Fibroblast of mammary gland (primary cell): Measurements from ENCODE around the gene CENPO.

Source experiments
- DNase-seq: peaks from one replicate; pipeline ENCODE4 v3.0.0-alpha.2; 2010; ENCODE audit warnings: low read depth
- H3K4me3 ChIP-seq: 2 replicates; pipeline ENCODE4 v1.5.1; 2011; ENCODE audit warnings: low read depth, mild to moderate bottlenecking, low read length, moderate library complexity; ENCODE audit not compliant: control insufficient read depth
- TF ChIP-seq, protein P1 (sequence below): conservative IDR thresholded peaks from 2 replicates; pipeline ENCODE4 v1.5.1; 2011; ENCODE audit warnings: low read depth, low read length, inconsistent platforms; ENCODE audit not compliant: control insufficient read depth, insufficient read depth

CENPO gene

DNA sequence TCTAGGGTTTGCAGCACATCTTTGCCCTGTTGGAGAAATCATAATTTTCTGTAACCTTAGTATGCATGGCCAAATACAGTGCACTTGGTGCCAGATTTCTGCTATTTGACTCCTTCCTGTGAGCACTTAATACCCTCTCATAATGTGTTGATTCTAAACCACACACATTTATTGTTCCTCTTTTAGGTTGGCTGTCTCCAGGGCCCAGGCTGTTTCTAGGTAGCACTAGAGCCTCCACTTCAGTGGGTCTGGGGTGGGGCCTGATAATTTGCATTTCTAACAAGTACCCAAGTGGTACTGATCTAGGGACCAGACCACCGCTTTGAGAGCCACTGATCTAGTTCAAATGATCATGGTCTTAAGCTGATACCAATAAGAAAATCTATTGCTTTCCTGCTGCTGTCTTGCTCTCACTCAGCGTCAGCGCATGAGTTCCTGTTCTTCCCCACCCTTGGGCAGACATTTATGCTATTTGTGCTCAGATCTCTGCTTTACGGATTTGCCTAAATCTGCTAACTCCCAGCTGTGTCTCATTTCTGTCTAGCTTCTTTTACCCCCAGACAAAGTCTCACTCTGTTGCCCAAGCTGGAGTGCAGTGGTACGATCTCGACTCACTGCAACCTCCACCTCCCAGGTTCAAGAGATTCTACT lies 7.4 kb upstream of the CENPO start:
- H3K4me3 ChIP-seq: no peak overlapping the region
- TF ChIP-seq, protein P1, sequence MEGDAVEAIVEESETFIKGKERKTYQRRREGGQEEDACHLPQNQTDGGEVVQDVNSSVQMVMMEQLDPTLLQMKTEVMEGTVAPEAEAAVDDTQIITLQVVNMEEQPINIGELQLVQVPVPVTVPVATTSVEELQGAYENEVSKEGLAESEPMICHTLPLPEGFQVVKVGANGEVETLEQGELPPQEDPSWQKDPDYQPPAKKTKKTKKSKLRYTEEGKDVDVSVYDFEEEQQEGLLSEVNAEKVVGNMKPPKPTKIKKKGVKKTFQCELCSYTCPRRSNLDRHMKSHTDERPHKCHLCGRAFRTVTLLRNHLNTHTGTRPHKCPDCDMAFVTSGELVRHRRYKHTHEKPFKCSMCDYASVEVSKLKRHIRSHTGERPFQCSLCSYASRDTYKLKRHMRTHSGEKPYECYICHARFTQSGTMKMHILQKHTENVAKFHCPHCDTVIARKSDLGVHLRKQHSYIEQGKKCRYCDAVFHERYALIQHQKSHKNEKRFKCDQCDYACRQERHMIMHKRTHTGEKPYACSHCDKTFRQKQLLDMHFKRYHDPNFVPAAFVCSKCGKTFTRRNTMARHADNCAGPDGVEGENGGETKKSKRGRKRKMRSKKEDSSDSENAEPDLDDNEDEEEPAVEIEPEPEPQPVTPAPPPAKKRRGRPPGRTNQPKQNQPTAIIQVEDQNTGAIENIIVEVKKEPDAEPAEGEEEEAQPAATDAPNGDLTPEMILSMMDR: no peak
- no peak for DNase-seq

DNA sequence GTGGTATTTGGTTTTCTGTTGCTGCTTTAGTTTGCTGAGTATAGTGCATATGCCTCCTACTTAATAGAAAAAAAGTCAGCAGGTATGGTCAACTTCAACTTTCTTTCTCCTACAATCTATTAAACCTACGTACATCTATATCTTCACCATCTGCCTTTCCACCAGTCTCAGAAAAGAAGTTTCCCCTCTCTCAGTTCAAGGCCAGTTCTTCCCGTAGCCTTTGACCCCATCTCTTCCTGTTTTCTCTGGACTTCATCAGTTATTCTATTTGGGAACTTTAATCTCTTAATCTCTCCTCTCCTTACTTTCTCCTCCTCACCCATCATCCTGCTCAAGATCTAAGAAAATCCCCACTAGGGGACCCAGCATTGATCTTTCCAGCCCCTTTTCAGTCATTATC lies 5.7 kb upstream of the CENPO start:
- no peak for DNase-seq
- no peak overlapping the region for H3K4me3 ChIP-seq
- TF ChIP-seq, protein P1: no peak

DNA sequence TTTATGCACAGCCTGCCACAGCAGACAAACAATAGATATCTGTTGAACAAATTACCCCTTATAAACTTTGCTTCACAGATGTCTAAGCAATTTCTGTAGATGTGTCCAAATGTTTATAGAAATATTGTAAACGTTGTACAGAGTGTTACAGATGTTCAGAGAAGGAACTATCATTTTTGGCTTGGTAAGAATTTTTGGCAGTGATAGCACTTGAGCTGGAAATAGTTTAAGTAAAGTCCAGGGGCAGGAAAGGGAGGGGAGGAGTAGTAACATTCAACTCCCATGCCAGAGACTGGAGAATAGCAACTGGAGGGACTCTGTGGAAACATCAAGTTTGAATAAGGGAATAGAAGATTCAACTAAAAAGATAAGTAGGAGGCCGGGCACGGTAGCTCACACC lies 4.4 kb upstream of the CENPO start:
- TF ChIP-seq, protein P1: no peak
- DNase-seq: no peak
- H3K4me3 ChIP-seq: no peak overlapping the region

DNA sequence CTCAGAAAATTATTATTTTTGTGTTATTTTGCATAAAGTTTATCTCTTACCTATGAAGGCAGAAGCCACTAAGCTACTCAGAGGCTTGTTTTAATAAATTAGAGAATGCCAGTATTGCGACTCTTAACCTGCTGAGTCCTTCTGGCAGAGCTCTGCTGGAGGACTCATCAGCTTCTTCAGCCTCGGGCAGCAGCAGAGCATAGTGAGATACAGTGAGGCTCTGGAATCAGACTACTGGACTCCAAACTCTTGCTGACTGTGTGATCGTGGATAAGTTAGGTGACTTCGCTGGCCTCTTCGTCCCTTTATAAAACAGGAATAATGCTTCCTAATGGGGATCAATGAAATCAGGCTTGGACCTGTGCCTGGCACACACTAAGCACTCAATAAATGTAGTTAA lies 1.8 kb upstream of the CENPO start:
- DNase-seq: no peak
- TF ChIP-seq, protein P1: no peak
- H3K4me3 ChIP-seq: no peak overlapping the region

DNA sequence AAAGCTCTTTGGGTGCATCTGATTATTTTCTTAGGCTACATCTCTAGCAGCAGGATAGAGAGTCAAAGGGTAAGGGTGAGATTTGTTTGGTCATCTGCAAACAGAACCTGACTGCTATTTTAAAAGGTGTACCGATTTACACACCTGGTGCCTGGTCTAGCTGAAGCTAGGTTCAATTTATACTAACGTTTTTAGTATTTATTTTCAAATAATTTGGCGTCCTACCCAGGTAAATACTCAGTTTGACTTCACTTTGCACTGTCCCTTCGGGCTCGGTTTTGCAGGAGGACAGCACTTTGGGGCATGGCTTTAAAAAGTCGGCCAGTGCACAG lies 717 bp upstream of the CENPO start:
- TF ChIP-seq, protein P1: no peak
- H3K4me3 ChIP-seq: peak overlapping the region; percentile 79
- DNase-seq: no peak

DNA sequence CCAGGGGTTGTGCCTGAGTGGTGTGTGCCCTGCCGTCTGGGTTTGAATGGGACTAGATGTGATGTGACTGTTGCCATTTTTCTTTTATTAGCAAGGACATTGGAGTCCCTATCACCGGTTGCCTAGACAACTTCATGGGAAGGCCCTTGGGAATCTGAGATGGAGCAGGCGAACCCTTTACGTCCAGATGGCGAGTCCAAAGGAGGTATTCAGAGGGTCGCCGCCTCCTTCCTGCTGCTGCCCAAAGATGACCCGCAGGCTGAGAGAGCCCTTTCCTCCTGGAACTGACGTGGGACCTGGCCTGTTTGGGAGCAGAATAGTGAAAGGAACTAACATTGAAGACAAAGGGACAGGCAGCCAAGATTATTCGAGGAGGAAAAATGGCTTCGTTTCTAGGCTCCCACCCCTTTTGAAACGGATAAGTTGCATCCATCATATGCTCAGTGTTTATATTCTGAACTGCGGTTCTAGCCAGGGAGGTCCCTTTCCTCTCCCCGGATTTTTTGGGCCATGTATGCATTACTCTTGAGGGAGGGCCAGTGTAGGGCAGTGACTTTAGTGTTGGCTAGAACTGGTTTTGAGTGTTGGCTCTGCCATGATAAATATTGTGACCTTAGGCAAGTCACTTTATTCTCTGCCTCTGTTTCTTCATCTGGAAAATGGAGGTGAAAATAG lies 673 bp downstream of the CENPO start:
- TF ChIP-seq, protein P1: no peak
- DNase-seq: peak; percentile 33
- peak overlapping the region; percentile 79 for H3K4me3 ChIP-seq
